Erythroblast (primary cell): Measurements from ENCODE around the gene SLC25A29.

Experiments used
- GATA1 ChIP-seq: IDR thresholded peaks from 2 replicates; pipeline ENCODE4 v1.6.1; 2011; ENCODE audit warnings: low read depth, mild to moderate bottlenecking, control low read depth, low read length, moderate library complexity
- POLR2A ChIP-seq: IDR thresholded peaks from 2 replicates; pipeline ENCODE4 v1.6.1; 2011; ENCODE audit warnings: mild to moderate bottlenecking, low read length

DNA sequence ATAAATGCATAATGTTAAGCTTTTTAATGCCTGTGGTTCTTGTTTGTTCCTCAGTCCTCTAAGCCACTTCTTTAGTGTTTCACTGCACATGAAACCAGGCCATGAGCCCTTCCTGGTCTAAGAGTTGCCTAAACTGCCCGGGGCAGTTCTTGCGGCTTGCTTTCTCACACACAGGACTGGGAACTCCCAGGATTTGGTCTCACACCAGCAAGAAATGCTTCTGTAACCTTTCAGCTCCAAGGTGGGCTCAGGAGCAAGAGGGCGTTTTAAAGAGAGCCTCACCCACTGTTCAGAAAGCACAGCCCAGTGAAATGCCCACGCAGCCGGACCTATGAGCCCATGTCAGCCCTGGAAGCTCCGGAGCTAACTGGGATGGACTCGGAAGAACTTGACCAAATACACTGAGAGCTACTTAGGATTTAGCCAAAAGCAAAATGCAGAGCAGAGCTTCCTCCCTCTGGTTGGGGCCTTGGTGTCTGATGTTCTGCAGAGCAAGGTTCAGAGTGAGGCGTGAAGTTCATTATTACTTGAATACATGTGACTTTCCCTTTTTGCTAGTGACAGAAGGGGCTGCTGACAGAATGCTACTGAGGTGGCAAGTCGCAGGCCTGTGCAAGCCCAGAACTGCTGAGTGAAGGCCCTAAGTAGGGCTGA, 23.4 kb downstream of the SLC25A29 start:
- TF ChIP-seq POLR2A, result no peak
- TF ChIP-seq GATA1, result no peak
